GM19193 (cell line): ENCODE data around the gene SGCD.

Source experiments
- POLR2A ChIP-seq: IDR thresholded peaks from 4 replicates; pipeline ENCODE4 v1.6.1; 2011; ENCODE audit not compliant: insufficient read depth, insufficient read length; ENCODE audit errors: extremely low read depth

Gene SGCD

GRCh38 chr5:156529892-156530291 is 202.9 kb downstream of the SGCD start:
- no peak for TF ChIP-seq POLR2A

GRCh38 chr5:156531199-156531598 is 204.2 kb downstream of the SGCD start:
- no peak for TF ChIP-seq POLR2A

GRCh38 chr5:156532921-156533320 is 206.0 kb downstream of the SGCD start:
- no peak for TF ChIP-seq POLR2A

- no peak for TF ChIP-seq POLR2A
Measured at GRCh38 chr5:156534085-156534484, 207.1 kb downstream of the SGCD start.

GRCh38 chr5:156534906-156535485 is 208.0 kb downstream of the SGCD start:
- no peak for TF ChIP-seq POLR2A

- no peak for TF ChIP-seq POLR2A
Measured at GRCh38 chr5:156540491-156540890, 213.5 kb downstream of the SGCD start.

GRCh38 chr5:156541582-156541981 is 214.6 kb downstream of the SGCD start:
- TF ChIP-seq POLR2A, result no peak

- no peak for TF ChIP-seq POLR2A
Measured at GRCh38 chr5:156543348-156544145, 216.6 kb downstream of the SGCD start.

GRCh38 chr5:156552855-156553358 is 225.9 kb downstream of the SGCD start:
- no peak for TF ChIP-seq POLR2A

GRCh38 chr5:156556666-156557406 is 229.9 kb downstream of the SGCD start:
- TF ChIP-seq POLR2A, result no peak

- no peak for TF ChIP-seq POLR2A
Measured at GRCh38 chr5:156560002-156560401, 233.0 kb downstream of the SGCD start.

GRCh38 chr5:156561651-156562050 is 234.7 kb downstream of the SGCD start:
- TF ChIP-seq POLR2A, result no peak

GRCh38 chr5:156570615-156571014 is 243.7 kb downstream of the SGCD start:
- no peak for TF ChIP-seq POLR2A

GRCh38 chr5:156581725-156582124 is 254.8 kb downstream of the SGCD start:
- TF ChIP-seq POLR2A, result no peak

GRCh38 chr5:156582193-156582598 is 255.2 kb downstream of the SGCD start:
- TF ChIP-seq POLR2A, result no peak
